Thyroid gland (tissue), 4 donors: ENCODE data around the gene CSF2RB. TPM values are rescaled to one million over a fixed set of nuclear protein-coding genes. Genes with fewer than 3 reads are reported as not detected.

Experiments used
- DNase-seq, 2 donors: peaks; one replicate each; pipeline ENCODE4 v3.0.0-alpha.2; 2019
- H3K27ac ChIP-seq, 3 donors: fragments of 200-600 bp; sonication (generic); 1 replicate in 2 of 3; 2 replicates in 1 of 3; pipeline ENCODE4 v1.5.1; 2016 to 2019; ENCODE audit warnings: mild to moderate bottlenecking in 1 of 3, moderate library complexity in 1 of 3
- H3K27me3 ChIP-seq: fragments of 200-600 bp; sonication (generic); one replicate; pipeline ENCODE4 v1.5.1; 2019
- H3K36me3 ChIP-seq, 2 donors: fragments of 200-600 bp; sonication (generic); one replicate each; pipeline ENCODE4 v1.5.1; 2016 to 2019
- H3K4me1 ChIP-seq, 2 donors: fragments of 200-600 bp; sonication (generic); one replicate each; pipeline ENCODE4 v1.5.1; 2017 to 2019
- H3K4me3 ChIP-seq, 3 donors: fragments of 200-600 bp; sonication (generic); replicated peaks in 1 of 3; 1 replicate in 2 of 3; 2 replicates in 1 of 3; pipeline ENCODE4 v1.5.1; 2016; ENCODE audit warnings: mild to moderate bottlenecking in 1 of 3
- H3K9me3 ChIP-seq: fragments of 200-600 bp; sonication (generic); one replicate; pipeline ENCODE4 v1.5.1; 2017
- POLR2A ChIP-seq, 2 donors: fragments of 450-650 bp; IDR thresholded peaks; one replicate each; pipeline ENCODE4 v1.6.1; 2017; ENCODE audit warnings: antibody characterized with exemption in 2 of 2, mild to moderate bottlenecking in 2 of 2, moderate library complexity in 1 of 2
- WGBS, 2 donors: methylation state at CpG; one replicate each; pipeline ENCODE4 v1.1.5; 2017; 5-methylcytosine and 5-hydroxymethylcytosine counted together
- intact Hi-C: fragments of 100-400 bp; cut with DNase I; formaldehyde crosslinking; loops from one replicate; pipeline ENCODE4 v1.15.1; 2023
- total RNA-seq, 4 donors: library from RNA; depleted of rRNA; stranded (reverse); fragments of >200 nt; gene quantifications; one replicate each; pipeline ENCODE4 v1.2.3, GENCODE V29; 2016
- TF ChIP-seq, protein P1 (sequence below), 6 experiments: fragments of 200-600 bp in 3 of 6; fragments of 450-650 bp in 3 of 6; sonication (generic) in 3 of 6; IDR thresholded peaks; one replicate each; pipeline ENCODE4 v1.5.1; 2016 to 2019; ENCODE audit warnings: antibody characterized with exemption in 6 of 6, mild to moderate bottlenecking in 2 of 6, inconsistent platforms in 1 of 6, moderate library complexity in 1 of 6

CSF2RB gene
- total RNA-seq, 4 donors from 2014 or later = 1.9 to 7.1 (median 3.0) TPM

DNA sequence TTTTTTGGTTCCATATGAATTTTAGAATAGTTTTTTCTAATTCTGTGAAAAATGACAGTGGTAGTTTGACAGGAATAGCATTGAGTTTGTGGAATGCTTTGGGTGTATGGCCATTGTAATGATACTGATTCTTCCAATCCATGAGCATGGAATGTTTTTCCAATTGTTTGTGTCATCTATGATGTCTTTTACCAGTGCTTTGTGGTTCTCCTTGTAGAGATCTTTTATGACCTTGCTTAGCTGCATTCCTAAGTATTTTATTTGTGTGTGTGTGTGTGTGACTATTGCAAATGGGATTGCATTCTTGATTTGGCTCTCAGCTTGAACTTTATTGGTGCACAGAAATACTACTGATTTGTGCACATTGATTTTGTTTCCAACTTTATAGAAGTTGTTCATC is 3.0 kb upstream of the CSF2RB start:
- Histone ChIP-seq H3K4me1 (no peaks in the 10 kb centered on the region), H3K9me3 (no peaks in the 10 kb centered on the region), H3K27ac (no peak overlapping the region), H3K27me3 (no peaks in the 10 kb centered on the region), H3K4me3 (no peak overlapping the region), H3K36me3 (no peaks in the 10 kb centered on the region)
- DNase-seq = no peak
- TF ChIP-seq POLR2A (IDR thresholded peaks at IDR 0.05) = no peak
- TF ChIP-seq, protein P1, sequence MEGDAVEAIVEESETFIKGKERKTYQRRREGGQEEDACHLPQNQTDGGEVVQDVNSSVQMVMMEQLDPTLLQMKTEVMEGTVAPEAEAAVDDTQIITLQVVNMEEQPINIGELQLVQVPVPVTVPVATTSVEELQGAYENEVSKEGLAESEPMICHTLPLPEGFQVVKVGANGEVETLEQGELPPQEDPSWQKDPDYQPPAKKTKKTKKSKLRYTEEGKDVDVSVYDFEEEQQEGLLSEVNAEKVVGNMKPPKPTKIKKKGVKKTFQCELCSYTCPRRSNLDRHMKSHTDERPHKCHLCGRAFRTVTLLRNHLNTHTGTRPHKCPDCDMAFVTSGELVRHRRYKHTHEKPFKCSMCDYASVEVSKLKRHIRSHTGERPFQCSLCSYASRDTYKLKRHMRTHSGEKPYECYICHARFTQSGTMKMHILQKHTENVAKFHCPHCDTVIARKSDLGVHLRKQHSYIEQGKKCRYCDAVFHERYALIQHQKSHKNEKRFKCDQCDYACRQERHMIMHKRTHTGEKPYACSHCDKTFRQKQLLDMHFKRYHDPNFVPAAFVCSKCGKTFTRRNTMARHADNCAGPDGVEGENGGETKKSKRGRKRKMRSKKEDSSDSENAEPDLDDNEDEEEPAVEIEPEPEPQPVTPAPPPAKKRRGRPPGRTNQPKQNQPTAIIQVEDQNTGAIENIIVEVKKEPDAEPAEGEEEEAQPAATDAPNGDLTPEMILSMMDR (IDR thresholded peaks at IDR 0.05) = no peak
- intact Hi-C loops = no loop called here

DNA sequence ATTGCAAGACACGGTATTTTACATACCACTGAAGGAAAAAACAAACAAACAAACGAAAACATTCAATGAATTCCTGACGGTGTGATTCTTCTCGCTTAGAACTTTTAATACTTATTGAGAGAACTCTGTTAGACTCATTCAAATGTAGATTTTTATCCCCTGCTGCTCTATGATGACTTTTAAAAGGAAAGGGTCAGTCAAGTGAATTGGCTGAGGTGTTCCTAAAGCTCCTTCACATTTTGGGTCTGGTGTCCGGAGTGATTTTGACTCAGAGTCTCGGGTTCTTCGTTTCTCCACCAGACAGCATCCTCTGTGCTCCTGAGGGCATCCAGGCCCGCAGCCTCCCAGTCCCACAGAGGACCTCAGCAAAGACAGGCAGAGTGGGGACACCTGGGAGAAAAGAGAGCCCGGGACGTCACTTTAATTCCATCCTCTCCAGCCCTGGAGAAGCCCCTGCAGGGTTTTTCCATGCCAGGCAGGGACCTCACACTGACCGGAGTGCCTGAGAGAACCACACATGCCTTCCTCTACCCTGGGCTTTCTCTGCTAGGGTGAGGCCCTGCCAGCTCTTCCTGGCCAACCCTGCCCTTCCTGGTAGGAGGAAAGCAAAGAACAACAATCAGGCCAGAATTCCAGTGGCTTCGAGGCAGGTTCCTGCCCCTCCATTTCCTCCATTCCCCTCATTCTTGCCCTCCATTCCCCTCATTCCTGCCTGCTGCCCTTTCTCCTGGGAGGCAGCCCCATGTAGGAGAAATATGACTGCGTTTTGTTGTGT is 1.4 kb upstream of the CSF2RB start:
- H3K27ac ChIP-seq = no peak overlapping the region
- no peak for DNase-seq
- WGBS, 2 donors = 59 to 66% methylated on average over 13 of the region's 13 CpGs

GRCh38 chr22:36912694-36913426 is 568 bp upstream of the CSF2RB start:
- Histone ChIP-seq H3K9me3 (no peaks in the 10 kb centered on the region), H3K4me3 (no peak overlapping the region), H3K4me1 (no peaks in the 10 kb centered on the region), H3K27me3 (no peaks in the 10 kb centered on the region), H3K27ac (no peak overlapping the region), H3K36me3 (no peaks in the 10 kb centered on the region)
- intact Hi-C loops = no loop called here
- WGBS, 2 donors = 86 to 90% methylated on average over 8 of the region's 8 CpGs
- no peak for TF ChIP-seq POLR2A (IDR thresholded peaks at IDR 0.05)
- TF ChIP-seq, protein P1 (IDR thresholded peaks at IDR 0.05) = no peak
- DNase-seq = no peak

More for the DNA sequence above, 1.4 kb upstream of the CSF2RB start:
- Histone ChIP-seq H3K9me3 (no peaks in the 10 kb centered on the region), H3K4me3 (no peak overlapping the region), H3K27me3 (no peaks in the 10 kb centered on the region), H3K4me1 (no peaks in the 10 kb centered on the region), H3K36me3 (no peaks in the 10 kb centered on the region)
- intact Hi-C loops = no loop called here
- TF ChIP-seq POLR2A (IDR thresholded peaks at IDR 0.05) = no peak

DNA sequence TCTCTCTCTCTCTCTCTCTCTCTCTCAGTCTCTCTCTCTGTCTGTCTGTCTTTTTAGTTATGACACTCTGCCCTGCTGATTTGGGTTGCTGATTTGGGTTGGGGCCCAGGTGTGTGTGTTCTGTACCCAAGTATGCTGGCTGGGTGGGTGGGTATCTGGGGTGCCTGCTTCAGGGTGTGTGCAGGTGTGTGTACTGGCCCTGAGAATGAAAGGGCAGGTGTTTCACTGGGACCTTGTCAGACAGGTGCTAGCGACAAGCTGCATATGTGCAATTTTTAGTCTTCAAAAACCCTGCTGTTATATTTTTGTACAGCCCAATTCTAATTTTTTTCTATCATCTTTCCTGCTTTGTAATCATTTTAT is 943 bp downstream of the CSF2RB start:
- 83 to 98% methylated on average over 1 of the region's 1 CpG for WGBS, 2 donors

GRCh38 chr22:36916034-36916433 is 2.6 kb downstream of the CSF2RB start:
- H3K27me3 ChIP-seq = no peaks in the 10 kb centered on the region
- TF ChIP-seq, protein P1 (IDR thresholded peaks at IDR 0.05) = no peak
- TF ChIP-seq POLR2A (IDR thresholded peaks at IDR 0.05) = no peak
- H3K27ac ChIP-seq = no peak overlapping the region
- intact Hi-C loops = no loop called here
- H3K36me3 ChIP-seq = no peaks in the 10 kb centered on the region
- no peak for DNase-seq
- no peaks in the 10 kb centered on the region for H3K9me3 ChIP-seq
- H3K4me1 ChIP-seq = no peaks in the 10 kb centered on the region
- no peak overlapping the region for H3K4me3 ChIP-seq

More for the DNA sequence above, 943 bp downstream of the CSF2RB start:
- Histone ChIP-seq H3K4me3 (no peak overlapping the region), H3K9me3 (no peaks in the 10 kb centered on the region), H3K27me3 (no peaks in the 10 kb centered on the region), H3K36me3 (no peaks in the 10 kb centered on the region), H3K4me1 (no peaks in the 10 kb centered on the region), H3K27ac (no peak overlapping the region)
- intact Hi-C loops = no loop called here
- no peak for TF ChIP-seq POLR2A (IDR thresholded peaks at IDR 0.05)
- TF ChIP-seq, protein P1 (IDR thresholded peaks at IDR 0.05) = no peak
- DNase-seq = no peak
